Ishikawa (cell line): ENCODE measurements around the gene CHMP6.

Source experiments
- CREB1 ChIP-seq: IDR thresholded peaks from 2 replicates; pipeline ENCODE4 v1.6.1; 2012; ENCODE audit warnings: low read depth
- EP300 ChIP-seq: IDR thresholded peaks from 2 replicates; pipeline ENCODE4 v1.6.1; 2012; ENCODE audit warnings: borderline replicate concordance
- FOXM1 ChIP-seq: IDR thresholded peaks from 2 replicates; pipeline ENCODE4 v1.6.1; 2012; ENCODE audit warnings: low read depth, borderline replicate concordance
- RAD21 ChIP-seq: IDR thresholded peaks from 2 replicates; pipeline ENCODE4 v1.6.1; 2012; ENCODE audit warnings: low read depth
- TAF1 ChIP-seq: IDR thresholded peaks from 2 replicates; pipeline ENCODE4 v1.6.1; 2012; ENCODE audit warnings: low read depth, mild to moderate bottlenecking
- TCF12 ChIP-seq: IDR thresholded peaks from 2 replicates; pipeline ENCODE4 v1.6.1; 2012; ENCODE audit warnings: low read depth
- TEAD4 ChIP-seq: IDR thresholded peaks from 2 replicates; pipeline ENCODE4 v1.6.1; 2012
- YY1 ChIP-seq: IDR thresholded peaks from 2 replicates; pipeline ENCODE4 v1.6.1; 2012; ENCODE audit warnings: low read depth
- TF ChIP-seq, protein P1 (sequence below): IDR thresholded peaks from 2 replicates; pipeline ENCODE4 v1.6.1; 2012
- TF ChIP-seq, protein P2 (sequence below): IDR thresholded peaks from 2 replicates; pipeline ENCODE4 v1.6.1; 2012; ENCODE audit warnings: low read depth, mild to moderate bottlenecking
- TF ChIP-seq, protein P3 (sequence below): IDR thresholded peaks from 2 replicates; pipeline ENCODE4 v1.6.1; 2012

DNA sequence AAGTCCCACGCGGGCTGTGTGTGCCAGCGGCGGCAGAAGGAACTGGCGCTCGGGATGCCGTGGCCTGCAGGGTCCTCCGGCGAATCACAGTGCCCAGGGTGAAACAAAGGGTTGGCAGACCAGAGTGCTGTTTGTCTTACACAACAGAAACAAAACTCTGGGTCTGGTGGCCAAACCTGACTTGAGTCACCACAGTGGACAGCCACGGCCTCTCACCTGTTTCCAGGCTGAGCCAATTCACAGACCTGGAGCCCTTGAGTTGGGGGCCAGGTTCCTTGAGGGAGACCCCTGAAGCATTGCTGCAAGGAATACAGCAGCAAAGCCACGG, 2.1 kb upstream of the CHMP6 start:
- TF ChIP-seq FOXM1 (no peak), TEAD4 (no peak), TCF12 (no peak), EP300 (no peak), RAD21 (no peak), CREB1 (no peak), YY1 (no peak), TAF1 (no peak)
- TF ChIP-seq, protein P1, sequence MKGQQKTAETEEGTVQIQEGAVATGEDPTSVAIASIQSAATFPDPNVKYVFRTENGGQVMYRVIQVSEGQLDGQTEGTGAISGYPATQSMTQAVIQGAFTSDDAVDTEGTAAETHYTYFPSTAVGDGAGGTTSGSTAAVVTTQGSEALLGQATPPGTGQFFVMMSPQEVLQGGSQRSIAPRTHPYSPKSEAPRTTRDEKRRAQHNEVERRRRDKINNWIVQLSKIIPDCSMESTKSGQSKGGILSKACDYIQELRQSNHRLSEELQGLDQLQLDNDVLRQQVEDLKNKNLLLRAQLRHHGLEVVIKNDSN = no peak
- TF ChIP-seq, protein P2, sequence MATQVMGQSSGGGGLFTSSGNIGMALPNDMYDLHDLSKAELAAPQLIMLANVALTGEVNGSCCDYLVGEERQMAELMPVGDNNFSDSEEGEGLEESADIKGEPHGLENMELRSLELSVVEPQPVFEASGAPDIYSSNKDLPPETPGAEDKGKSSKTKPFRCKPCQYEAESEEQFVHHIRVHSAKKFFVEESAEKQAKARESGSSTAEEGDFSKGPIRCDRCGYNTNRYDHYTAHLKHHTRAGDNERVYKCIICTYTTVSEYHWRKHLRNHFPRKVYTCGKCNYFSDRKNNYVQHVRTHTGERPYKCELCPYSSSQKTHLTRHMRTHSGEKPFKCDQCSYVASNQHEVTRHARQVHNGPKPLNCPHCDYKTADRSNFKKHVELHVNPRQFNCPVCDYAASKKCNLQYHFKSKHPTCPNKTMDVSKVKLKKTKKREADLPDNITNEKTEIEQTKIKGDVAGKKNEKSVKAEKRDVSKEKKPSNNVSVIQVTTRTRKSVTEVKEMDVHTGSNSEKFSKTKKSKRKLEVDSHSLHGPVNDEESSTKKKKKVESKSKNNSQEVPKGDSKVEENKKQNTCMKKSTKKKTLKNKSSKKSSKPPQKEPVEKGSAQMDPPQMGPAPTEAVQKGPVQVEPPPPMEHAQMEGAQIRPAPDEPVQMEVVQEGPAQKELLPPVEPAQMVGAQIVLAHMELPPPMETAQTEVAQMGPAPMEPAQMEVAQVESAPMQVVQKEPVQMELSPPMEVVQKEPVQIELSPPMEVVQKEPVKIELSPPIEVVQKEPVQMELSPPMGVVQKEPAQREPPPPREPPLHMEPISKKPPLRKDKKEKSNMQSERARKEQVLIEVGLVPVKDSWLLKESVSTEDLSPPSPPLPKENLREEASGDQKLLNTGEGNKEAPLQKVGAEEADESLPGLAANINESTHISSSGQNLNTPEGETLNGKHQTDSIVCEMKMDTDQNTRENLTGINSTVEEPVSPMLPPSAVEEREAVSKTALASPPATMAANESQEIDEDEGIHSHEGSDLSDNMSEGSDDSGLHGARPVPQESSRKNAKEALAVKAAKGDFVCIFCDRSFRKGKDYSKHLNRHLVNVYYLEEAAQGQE = no peak
- TF ChIP-seq, protein P3, sequence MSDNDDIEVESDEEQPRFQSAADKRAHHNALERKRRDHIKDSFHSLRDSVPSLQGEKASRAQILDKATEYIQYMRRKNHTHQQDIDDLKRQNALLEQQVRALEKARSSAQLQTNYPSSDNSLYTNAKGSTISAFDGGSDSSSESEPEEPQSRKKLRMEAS = no peak
